HG03280 (cell line): ENCODE results near the gene AMBRA1.
"Not testable (repeated sequence)": the region's sequence is repeated elsewhere in the genome, so short reads cannot be mapped to it uniquely, and the experiment has no call there.

Source experiments
- ATAC-seq: cut with Tn5 transposase; IDR thresholded peaks from one replicate; pipeline ENCODE4 v1.9.1; 2021; ENCODE audit warnings: mild to moderate bottlenecking, moderate library complexity; ENCODE audit not compliant: unreplicated experiment

The AMBRA1 gene

DNA sequence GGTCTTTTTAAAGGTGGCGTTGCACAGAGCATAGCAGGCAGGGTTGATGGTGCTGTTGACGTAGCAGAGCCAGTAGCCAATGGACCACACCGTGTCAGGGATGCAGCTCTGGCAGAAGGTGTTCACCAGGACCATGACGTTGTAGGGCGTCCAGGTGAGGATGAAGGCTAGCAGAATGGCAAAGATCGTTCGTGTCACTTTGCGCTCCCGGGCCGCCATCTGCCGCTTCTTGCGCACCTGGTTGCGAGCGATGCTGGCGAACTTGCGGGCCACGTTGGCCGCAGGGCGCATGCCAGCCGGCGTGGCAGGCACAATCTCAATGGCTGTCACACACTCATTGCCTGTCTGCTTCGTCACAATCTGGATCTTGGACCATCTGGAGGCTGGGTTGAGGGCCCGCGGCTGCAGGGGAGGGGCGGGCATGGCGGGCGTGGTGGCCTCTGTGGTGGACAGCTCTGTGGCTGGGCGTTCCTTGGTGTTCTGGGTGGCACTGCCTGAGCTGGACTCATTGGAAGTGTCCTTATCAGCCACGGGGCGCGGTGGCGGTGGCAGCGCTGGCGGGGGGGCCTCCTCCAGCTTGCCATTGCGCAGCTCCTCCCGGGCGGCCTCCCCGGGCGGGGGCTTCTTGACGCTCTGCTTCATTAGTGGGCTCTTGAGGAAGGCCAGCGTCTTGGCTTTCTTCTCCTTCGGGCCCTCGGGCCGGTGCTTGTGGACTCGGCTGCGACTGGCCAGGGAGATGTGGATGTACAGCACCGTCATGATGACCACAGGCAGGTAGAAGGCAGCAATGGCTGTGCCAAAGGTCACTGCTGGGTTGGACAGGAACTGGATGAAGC lies 208.4 kb downstream of the AMBRA1 start:
- no peak for ATAC-seq

DNA sequence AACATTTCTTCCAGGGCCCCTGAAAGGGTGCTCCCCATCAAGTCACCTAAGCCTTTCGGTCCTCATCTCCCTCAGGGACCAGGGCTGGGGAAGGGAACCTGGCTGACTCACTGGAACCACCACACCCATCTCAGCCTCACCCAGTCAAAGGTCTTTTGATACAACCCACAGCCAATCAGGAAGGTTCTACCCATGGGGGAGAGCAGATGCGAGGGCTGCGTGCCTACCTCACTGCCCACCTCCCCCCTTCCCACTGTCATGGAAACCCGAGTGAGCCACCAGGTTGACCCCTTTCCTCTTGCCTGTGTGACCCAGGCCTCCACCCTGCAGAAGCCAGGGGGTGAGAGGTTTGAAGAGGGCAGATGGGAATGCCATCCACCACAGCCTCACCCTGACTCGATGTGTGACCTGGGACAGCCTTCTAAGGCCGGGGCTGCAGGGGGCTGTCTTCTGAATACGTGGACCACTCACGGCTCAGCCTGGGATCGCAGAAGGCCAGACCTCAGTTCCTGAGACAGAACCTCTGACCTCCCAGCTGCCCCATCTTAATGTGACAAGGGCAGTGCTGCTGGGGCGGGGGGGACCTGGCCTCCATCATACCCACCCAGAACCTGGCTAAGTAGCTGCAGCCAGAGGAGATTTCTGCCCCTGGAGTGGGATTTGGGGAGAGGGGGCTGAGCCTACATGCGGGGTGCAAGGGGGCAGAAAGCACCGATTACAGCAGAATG lies 209.7 kb downstream of the AMBRA1 start:
- no peak for ATAC-seq

DNA sequence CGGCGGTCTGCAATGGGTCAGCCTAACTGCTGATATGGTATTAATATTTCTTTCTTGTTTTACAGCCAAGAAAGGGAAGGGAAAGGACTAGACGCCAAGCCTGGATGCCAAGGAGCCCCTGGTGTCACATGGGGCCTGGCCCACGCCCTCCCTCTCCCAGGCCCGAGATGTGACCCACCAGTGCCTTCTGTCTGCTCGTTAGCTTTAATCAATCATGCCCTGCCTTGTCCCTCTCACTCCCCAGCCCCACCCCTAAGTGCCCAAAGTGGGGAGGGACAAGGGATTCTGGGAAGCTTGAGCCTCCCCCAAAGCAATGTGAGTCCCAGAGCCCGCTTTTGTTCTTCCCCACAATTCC lies 210.4 kb downstream of the AMBRA1 start:
- ATAC-seq, result no peak

DNA sequence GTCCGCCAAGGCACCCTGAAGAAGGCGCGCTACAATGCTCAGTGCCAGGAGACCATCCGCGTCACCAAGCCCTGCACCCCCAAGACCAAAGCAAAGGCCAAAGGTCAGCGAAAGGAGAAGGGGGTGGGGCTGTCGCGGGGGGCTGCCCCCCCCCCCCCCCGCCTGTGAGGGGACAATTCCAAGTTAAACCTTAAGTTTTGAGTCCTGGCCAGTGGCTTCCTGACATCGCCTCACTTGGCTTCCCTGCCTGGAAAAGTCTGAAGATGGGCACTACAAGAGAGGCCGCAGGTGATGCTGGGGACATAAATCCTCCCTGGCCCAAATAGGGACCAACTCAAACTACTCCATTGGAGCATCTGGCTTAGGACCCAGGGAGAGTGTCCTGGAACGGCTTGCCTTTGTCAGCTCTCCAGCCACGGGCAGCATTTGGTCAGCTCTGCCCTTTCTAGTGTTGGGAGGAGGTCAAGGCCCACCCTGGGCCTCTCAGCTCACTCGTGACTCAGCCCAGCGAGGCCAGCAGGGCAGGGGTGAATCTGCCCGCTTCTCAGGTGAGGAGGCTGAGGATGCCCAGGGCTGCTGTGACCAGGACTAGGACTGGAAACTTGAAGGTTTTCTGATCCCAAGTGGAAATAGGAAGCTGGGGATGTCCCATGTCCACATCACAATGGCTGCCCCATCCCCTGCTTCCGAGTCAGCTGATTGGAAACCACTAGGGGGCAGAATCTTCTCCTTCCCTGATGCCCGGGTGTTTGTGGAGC lies 211.0 kb downstream of the AMBRA1 start:
- ATAC-seq, result no peak

DNA sequence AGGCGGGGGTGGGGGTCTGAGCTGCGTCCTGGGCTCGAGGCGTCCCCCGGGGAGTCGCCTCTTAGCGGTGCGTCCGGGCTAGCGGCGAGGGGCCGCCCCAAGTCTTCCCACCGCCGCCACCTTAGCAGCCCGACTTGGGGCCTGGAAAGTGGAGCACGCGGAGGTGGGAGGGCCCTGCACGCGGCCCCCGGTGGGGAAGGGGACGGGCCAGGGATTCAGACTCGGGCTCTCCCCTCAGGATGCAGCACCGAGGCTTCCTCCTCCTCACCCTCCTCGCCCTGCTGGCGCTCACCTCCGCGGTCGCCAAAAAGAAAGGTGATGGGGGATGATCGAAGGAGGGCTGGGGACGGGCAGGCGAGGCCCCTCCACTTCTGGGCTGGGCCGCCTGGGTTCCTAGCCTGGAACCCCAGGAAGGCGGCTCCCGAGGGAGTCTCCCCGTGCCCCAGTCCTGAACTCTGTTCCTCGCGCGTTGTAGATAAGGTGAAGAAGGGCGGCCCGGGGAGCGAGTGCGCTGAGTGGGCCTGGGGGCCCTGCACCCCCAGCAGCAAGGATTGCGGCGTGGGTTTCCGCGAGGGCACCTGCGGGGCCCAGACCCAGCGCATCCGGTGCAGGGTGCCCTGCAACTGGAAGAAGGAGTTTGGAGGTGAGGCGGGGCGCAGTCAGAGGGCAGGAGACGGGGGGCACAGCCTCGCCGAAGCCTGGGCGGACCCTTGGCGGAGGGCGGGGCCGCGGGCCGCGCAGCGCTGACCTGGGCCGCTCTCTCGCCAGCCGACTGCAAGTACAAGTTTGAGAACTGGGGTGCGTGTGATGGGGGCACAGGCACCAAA lies 211.8 kb downstream of the AMBRA1 start:
- ATAC-seq, result no peak

DNA sequence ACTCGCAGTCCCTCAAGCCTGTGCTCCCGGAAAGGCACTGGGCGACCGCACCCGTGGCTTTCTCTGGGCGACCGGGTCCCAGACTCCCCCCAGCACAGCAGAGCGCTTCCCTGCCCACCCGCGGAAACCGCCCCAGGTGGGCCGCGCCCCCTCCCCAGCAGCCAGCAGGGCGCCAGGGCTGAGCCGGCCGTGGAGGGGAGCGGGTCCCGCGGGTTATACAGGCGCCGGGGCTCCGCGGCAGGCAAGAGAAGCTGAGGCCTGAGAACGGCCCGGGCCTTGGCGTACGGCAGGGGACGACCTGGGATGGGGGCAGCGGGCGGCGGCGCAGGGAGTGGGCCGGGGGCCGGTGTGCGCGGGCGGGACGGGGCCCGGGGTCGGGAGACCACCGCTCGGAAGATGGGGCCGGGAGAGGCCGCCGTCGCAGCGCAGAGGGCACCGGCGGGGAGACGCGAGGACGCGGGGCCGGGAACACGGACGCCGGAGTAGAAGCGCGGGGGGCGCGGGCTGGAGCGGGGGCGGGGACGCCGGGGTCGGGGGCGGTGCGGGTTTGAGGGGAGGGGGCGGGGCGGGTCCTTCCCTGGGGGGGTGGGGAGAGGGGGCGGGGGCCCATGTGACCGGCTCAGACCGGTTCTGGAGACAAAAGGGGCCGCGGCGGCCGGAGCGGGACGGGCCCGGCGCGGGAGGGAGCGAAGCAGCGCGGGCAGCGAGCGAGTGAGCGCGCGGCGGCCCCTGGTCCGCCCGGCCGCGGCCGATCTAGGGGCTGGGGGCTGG lies 212.6 kb downstream of the AMBRA1 start, which contains the start of gene MDK:
Gene MDK, plus strand, starts transcription at position 622 of the 771 bp plus-strand sequence. CDS start 389 bp downstream, outside the sequence.
- ATAC-seq, result no peak

DNA sequence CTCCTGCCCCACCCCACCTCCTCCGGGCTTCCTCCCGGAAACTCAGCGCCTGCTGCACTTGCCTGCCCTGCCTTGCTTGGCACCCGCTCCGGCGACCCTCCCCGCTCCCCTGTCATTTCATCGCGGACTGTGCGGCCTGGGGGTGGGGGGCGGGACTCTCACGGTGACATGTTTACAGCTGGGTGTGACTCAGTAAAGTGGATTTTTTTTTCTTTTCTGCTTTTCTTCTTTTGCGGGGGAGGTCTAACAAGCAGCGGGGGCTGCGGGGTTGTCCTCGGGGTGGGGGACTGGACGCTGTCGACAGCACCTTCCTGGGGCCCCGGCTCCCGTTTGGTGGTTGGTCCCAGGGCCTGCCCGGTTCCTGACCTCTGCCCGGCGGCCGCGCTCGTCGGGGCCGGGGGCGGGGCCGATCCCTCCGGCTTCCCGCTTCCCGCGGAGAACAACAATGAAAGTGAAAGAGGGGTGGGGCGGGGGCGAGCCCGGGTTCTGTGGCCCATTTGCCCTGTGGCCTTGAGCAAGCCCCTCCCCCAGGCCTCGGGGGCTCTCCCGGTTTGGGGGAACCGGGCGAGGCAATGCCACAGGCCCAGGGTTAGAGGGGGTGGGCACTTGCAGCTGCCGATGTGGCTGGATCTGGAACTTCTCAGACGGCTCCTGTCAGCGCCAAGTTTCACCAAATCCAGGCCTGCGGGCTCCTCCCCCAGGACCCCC lies 213.3 kb downstream of the AMBRA1 start:
- no peak for ATAC-seq

DNA sequence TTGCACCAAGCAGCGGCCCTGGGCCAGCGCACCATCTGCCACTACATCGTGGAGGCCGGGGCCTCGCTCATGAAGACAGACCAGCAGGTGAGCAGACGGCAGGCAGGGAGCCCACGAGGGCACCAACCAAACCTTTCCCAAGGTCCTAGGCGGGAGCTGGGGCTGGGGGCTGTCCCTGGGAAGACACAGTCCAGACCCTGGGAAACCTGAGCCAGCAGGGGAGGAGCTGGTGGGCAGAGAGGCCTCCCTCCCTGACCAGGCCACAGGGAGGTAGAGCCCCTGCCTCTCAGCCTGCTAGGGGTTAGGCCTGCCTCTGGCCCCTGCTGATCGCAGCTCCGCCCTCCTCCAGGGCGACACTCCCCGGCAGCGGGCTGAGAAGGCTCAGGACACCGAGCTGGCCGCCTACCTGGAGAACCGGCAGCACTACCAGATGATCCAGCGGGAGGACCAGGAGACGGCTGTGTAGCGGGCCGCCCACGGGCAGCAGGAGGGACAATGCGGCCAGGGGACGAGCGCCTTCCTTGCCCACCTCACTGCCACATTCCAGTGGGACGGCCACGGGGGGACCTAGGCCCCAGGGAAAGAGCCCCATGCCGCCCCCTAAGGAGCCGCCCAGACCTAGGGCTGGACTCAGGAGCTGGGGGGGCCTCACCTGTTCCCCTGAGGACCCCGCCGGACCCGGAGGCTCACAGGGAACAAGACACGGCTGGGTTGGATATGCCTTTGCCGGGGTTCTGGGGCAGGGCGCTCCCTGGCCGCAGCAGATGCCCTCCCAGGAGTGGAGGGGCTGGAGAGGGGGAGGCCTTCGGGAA lies 214.1 kb downstream of the AMBRA1 start:
- ATAC-seq, result not testable (repeated sequence)

DNA sequence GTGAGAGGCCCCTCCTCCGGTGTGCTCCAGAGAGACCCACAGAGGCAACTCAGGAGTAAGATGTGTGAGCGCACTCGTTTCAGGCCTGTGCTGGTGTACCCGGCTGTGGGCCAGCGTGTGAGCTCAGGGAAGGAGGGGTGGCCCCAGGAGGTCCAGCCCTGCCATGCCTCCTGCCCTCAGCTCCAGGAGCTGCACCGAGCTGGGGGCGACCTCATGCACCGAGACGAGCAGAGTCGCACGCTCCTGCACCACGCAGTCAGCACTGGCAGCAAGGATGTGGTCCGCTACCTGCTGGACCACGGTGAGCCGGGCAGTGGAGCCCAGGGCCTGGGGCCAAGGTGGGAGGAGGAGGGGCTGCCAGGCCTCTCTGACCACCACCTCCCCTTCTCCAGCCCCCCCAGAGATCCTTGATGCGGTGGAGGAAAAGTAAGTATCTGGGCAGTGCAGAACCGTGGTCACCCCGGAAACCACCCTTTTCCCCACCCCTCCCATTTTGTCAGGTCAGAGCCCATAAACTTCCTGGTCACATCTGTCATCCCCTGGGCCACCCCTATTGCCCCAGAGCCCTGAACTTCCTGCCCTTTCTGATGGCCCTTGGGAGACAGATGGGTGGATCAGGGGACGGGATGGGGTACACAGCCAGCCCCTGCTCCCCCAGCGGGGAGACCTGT lies 214.9 kb downstream of the AMBRA1 start:
- no peak for ATAC-seq

DNA sequence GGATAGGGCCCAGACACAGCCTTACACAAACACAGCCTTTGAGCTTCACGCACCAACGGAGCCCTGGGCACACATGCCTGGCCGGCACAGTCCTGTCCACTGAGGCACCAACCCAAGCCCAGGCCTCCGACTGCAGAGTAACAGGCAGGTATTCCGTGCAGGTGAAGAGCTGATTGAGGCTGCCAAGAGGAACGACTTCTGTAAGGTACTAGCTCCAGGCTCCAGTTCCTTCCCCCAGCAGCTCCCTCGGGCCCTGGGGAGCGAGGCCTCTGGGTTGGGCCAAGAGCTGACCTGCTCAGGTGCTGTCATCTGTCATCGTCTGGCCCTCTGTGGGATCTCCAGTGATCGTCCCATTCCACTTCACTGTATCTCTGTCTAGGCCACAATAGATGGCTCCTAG lies 215.5 kb downstream of the AMBRA1 start:
- ATAC-seq, result no peak

DNA sequence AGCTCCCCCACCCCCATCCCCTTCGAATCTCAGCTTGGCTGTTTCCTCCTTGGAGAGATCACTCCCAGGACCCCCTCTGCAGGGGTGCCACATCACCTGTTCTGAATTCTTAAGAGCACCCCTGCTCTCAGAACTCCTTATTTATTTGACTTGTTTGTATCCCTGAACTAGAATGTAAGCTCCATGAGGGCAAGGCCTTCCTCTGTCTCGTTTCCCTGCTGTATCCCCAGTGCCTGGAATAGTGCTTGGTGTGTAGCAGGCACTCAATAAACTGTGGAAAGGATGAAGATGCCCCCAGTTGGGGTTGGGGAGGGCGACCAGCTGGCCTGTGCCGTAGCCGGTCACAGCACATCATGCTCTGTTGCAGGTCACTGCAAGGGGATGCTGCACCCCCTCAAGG lies 216.0 kb downstream of the AMBRA1 start:
- ATAC-seq, result no peak

DNA sequence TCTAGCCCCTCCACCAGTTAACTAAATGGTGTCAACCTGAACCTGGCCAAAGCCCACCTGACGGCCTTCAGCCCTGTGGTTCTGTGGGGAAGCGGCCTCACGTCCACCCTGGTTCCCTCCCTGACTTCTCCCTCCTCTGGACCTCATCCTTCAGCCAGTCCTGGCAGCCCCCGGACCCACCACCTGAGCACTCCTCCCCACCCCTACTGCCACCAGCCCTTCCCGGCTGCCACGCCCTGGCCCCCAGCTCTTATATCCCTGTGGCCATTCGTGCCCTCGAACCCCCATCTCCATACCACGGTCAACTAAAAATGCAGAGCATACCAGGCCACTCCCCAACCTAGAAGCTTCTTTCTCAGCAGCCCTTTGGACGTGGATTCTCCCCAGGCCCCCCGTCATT lies 216.5 kb downstream of the AMBRA1 start:
- no peak for ATAC-seq

DNA sequence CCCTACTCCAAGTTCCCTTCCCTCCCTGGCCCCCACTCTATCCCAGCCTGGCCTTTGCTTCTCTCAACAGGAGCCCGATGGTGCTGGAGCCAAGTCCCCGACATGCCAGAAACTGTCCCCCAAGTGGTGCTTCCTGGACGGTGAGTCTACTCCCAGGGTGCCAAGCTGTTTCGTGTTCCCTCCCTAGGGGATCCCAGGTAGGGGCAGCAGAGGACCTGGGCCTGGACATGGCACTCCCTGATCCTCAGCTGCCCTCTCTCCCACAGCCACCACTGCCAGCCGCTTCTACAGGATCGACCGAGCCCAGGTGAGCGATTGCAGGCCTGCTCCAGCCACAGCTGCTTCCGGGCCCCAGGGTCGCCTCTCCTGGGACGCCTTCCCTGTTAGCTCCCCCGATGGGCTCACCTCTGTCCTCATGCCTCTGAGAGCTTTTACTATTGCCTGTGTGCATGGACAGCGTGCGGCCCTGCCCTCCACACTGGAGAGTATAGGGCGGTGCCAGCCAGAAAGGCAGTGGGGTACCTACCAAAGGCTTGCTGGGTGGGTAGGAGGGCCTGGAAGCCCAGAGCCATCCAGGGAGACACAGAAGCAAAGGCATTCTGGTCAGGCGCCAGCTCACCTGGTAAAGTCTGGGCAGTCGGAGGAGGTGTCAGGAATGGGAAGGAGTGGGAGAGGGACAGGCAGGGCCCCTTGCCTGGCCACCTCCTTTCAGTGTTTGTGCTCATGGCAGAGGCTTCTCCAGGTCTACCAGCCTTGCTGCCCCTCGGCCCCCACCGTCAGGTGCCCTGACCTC lies 217.4 kb downstream of the AMBRA1 start:
- no peak for ATAC-seq

DNA sequence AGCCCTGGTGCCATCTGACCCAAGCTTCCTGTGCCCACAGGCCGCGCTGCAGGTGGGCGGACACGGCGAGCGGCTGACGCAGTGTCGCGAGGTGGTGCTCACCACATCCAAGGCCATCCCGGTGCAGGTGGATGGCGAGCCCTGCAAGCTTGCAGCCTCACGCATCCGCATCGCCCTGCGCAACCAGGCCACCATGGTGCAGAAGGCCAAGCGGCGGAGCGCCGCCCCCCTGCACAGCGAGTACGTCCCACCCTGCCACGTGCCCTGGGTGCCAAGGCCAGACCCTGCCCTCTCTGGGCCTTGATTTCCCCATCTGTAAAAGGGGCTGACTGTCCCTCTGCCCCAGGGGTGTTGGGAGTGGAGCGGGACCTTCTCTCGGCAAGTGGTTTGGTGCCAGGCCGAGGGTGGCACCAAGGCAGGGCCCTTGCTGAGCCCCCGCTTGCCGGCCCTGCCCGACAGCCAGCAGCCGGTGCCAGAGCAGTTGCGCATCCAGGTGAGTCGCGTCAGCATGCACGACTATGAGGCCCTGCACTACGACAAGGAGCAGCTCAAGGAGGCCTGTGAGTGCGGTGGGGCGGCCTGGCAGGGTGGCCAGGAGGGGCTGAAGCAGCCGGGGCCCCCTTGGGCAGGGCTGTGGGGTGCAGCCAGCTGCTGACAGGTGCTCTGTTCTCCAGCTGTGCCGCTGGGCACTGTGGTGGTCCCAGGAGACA lies 218.3 kb downstream of the AMBRA1 start:
- no peak for ATAC-seq

DNA sequence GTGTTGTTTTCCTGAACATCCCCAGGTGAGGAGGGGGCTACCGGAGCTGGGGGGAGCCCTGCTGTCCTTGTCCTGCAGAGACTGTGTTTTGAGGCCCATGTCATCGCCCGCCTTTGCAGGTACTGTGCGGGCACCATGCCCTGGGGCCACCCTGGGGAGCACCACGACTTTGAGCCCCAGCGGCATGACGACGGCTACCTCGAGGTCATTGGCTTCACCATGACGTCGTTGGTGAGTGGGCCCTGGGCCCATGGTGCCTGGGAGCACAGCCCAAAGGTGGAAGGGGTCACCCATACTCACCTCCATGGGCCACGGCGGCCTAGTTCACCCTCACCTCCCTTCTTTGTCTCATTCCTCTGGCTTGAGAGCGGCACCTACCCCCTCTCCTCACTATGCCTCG lies 219.0 kb downstream of the AMBRA1 start:
- ATAC-seq, result no peak
